GDM1 (cell line): ENCODE measurements around the gene RAB38.

ENCODE experiments used
- DNase-seq: peaks from one replicate; lab custom pipeline; 2025; lab: John Stamatoyannopoulos, UW

Gene RAB38

DNA sequence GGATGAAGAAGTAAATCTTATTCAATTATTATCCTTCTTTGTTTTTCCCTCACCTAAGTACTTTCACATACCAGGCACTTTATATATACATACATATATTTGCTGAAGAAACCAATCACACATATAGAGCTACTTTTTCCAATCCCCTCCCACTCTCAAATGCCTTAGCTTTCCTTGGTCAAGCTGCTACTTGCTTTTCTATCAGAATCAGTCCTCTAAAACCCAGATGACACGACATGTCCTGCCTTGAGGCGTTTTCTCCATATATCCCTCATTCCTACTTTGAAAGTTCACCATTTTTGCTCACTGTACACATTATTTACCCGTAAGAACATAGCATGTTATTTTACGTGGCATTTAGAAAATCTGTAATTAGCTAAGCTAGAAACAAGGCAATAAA, 5.4 kb downstream of the RAB38 start:
- DNase-seq, result no peak

DNA sequence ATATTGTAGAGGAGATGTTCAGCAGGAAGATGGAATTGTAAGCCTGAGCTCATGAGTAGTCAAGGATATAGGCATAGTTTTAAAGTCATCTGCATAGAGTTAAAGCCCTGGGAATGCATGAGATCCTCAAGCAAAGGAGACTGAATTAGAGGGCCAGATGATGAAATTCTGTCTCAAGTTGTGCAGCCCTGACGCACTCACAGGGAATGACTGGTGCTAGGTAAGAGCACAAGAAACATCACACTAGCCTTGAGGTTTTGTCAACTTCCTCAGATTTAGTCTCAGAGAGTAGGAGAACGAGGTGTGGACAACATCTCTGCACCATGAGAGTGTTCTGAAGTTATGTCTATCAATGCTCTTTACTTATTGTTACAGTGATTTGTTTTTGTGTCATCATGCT, 5.8 kb downstream of the RAB38 start:
- no peak for DNase-seq

DNA sequence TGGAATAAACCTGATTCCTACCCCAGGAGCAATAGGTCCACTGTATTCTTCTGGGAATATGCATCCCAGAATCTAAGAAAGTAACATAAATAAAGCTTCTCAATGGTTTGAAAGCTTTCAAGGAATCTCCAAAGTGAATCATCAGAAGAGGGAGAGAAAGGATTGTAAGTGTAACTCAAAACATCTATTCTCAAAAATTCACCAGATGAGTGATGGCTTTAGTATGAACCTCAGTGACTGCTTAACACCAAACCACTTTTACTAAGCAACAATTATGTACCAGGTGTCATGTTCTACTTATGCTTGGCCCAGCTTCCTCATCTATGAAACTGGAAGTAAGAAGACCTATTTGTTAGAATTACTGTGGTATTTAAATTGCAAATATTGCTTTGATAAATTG, 7.4 kb downstream of the RAB38 start:
- no peak for DNase-seq

DNA sequence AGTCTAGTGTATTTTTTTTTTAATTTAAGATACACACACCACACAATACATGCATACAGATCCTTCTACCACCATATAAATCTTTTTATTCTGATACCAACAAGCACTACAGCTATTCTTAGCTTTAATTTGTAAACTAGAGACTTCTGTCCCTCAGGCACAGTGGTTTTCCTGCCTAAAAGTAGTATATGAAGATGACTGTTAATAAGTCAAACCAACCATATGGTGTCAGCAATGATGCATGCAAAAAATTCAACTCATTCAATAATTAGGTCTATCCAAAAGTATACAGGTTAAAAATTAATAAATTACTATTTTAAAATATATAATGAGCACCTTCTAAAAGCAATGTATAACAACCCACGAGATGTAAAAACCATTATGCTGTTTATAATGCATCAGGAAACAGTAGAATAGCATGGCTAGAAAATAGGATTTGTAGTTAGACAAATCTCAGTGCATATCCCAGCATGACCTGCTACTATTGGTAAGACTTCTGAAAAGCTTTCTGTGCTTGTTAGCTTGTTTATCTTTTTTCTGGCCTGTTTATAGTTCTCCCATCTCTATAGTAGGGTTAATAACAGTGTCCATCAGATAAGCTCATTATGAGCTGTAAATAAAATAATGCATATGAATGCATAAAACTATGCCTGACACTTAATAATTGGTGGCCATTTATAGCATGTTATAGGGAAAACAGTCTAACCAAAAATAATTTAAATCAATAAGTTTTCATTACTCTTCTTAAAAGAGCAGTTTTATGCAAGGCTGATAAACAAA, 10.2 kb downstream of the RAB38 start:
- no peak for DNase-seq

DNA sequence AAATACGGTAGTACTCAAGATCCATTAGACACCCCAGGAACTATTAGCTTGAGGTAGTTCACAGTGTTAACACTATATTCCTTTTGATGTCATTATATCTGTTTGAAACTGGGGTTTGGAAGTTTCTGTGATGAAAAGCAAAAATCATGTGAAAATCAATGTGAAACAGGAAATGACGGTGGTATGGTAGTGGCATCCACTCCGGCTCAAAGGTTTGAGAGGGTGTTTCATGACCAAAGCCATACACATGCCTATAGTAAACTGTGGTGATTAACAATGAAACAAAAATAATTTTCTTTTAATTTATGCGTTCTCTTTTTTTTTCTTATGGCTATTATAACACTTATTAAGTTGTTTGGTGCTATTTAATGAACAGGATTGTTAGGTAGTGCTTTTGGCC, 10.9 kb downstream of the RAB38 start:
- DNase-seq, result no peak

DNA sequence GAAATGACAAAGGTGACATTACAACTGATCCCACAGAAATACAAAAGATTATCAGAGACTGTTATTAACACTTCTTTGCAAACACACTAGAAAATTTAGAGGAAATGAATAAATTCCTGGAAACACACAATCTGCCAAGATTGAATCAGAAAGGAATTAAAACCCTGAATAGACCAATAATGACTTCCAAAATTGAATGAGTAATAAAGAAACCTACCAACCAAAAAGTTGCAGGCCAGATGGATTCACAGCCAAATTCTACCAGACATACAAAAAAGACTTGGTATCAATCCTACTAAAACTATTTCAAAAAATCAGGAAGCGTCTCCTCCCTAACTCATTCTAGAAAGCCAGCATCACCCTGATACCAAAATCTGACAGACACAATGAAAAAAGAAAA, 17.2 kb downstream of the RAB38 start:
- no peak for DNase-seq

DNA sequence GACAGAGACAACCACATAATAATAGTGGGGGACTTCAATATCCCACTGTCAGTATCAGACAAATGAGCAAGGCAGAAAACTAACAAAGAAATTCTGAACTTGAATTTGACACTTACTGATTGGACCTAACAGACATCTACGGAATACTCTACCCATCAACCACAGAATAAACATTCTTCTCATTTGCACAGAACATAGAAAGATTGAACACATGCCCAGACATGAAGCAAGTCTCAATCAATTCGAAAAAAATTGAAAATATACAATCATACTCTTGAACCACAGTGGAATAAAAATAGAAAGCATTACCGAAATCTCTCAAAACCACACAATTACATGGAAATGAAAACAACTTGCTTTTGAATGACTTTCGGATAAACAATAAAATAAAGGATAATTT, 17.9 kb downstream of the RAB38 start:
- no peak for DNase-seq

DNA sequence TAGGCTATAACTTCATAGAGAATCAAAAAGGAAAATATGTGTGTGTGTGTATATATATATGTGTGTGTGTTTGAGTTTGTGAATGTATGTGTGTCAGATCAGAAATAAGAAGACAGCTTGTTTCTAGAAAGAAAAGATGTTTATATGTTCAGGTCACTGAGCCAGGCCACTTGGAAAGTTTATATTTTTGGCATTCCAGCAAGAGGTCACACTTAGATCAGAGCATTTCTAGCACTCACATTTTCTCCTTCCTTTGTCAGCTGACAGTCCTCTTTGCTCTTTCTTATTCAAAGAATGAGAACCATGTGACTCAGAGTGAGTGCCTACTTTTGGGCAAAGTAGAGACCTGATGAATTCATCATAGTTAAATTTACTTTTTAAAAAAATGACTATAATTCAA, 22.9 kb downstream of the RAB38 start:
- no peak for DNase-seq

DNA sequence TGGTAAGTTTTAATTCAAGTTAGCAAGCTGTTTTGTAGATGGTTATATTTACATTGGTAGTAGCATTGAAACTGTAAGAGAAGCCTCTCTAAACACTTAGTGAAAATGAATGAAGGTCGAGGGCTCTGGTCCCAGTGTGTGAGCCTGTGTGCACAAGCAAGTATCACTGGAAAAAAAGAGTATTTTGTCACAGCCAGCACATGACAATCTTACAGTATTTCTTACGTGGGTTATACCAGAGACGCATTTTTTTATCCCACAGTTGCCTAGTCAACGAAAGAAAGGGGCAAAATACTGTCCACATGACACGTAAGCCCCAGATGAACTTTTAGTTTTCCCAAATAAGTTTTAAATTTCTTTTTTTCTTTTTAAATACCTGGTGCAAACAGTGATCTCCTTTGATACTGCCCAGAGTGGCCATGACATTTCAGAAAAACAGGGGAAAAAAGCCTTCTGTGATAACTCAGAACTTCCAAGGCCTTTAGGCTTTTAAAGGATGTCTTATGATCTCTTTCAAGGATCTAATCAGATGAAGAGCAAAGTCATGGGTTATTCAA, 23.5 kb downstream of the RAB38 start:
- DNase-seq, result no peak

DNA sequence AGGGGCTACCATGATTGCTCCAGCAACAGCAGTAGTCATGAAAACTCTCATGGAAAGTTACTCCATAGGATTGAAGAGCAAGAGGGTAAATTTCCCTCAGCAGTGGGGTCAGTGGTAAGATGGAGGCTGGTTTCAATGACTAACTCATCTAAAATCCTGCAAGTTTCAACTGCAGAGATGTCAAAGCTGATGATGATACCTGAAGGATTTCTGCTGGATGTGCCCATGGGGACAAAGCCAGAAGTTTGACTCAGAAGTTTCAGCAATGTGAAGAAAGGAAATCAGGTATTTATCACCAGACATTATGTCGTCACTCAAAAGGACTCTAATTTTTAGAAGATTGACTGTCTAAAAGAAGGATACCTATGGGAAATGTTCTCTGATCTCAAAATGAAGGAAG, 29.1 kb downstream of the RAB38 start:
- no peak for DNase-seq

DNA sequence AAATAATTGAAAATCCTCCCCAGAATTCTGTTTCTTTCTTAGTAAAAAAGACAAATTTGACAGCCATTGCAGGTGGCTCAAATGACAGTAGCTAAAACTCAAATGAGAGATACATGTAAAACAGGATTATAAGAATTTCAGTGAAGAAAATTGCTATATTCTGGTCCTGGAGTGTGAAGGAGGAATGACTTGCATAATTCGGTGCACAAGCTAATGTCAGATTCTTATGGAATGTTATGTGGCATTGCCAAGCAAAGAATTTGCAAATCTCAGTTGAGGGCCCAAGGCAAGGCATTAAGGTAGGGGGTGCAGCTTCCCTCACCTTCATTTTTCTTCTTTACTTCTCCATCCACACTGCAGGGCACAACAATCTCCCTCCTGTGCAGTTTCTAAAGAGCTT, 35.4 kb downstream of the RAB38 start:
- DNase-seq, result no peak

DNA sequence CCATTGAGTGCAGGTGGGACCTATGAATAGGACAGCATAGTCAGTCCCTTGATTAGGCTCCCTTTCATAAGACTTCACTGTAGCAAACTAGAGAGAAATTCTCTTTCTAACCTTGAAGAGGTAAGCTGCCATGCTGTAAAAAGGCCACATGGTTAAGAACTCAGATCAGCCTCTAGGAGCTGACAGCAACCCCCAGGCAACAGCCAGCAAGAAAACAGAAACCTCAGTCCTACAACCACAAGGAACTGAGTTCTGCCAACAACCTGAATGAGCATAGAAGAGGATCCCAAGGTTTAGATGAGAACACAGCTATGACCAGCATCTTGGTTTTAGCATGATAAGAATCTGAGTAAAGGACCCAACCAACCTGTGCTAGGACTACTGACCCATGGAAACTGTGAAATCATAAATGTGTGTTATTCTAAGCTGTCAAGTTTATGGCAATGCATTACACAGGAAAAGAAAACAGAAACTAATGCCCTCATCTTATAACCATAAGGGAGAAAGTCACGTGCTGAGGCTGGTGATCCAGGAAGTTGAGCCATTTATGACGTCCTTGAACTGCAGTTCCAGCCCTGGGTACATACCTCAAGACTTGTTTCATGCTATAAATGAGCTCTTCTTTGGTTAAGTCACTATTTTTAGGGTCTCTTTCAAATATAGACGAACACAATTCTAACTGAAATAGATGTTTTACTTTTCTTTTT, 43.3 kb downstream of the RAB38 start:
- DNase-seq, result no peak

DNA sequence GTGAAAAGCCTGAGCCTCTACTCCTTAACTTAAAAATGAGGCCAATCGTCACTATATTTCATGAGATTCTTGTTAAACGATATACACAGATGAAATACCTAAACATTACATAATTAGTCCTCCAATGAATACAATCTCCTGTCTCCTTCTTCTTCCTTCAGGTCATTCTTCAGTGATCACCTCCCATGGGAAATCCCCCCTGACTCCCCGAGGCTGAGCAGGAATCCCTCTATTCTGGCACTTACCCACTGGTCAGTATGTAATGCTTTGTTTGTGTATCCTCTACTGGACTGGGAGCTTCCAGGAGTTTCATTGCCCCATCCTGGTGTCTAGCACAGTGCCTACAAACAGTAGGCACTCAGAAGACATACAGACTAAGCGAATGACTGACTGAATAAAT, 52.3 kb downstream of the RAB38 start:
- no peak for DNase-seq

DNA sequence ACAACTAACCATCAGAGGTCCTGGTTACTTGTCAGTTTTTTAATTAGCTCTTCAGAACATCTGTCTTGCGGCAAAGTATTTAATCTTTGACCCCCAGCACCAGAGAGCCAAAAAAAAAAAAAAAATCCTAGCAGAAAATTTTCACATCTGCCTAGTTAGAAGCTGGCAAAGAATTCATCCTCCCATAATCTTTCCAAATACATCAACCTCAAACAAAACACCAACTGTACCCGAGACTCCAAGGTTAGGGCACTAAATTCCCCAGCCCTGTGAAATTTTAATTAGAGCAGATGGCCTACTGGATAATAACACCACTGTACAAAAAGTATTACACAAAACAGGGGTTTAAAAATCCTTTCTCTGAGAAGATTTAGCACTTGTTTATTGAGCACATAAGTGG, 55.7 kb downstream of the RAB38 start:
- DNase-seq, result no peak

DNA sequence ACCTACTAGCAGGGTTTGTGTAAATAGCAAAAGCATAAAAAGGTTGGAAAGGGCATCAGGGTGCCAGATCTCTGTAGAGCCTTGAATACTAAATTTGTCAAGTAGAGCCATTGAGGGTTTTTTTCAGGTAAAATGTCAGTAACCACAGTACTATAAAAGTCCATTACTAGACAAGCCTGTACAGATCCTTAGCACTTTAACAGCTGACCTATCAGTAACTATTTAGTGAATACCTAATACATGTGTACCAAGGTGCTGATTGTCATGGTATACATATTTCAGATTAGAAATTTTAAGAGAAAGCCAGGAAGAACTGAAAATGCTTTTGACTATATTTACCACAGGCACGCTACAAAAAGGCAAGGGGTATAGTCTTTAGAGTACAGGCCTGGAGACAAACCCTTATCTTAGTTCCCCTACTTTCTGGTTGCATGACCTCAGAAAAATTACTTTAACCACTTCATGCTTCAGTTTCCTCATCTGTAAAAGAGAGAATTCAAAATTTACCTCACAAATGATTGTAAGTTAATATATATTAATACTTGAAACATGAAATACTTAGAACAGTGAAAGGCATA, 57.9 kb downstream of the RAB38 start:
- DNase-seq, result no peak

DNA sequence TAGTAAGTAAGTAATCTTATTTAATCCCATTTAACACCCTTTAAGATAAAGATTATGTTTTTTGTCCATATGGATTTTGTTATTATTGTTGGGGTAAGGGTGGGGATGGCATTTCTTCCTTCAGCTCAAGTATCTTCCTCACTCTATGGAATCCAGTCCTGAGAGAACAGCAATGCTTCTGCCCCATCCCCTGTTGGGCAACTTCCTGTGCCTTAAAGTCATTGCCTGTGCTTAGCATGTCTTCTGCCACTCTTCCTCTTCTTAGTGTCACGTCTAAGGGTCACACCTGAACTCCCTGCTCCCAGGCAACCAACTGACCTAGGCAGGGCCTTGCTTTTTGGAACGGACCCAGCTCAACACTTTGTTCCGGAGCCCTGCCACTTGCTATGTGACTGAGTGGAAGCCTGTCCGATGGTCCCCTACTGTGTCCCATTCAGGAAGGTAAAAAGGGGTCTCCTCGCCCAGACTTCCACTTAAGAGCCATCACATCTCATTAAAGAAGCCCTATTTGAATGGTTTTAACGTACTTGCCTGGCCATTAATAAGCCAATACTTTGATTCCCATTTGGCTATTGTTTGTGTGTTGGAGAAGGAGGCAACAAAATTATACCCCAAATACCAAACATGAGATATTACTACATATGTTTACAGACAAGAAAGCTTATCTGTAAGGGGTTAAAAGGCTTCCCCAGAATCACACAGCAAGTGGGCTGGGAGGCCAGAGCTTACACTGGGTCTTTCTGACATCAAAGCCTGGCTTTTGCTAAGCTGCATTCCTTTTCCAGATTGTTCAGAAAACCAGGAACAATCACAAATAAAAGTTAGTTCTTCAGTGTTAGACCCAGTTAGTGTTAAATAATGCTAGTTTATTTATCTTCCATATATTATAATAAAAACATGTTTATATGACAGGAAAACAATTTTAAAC, 59.2 kb downstream of the RAB38 start:
- DNase-seq, result no peak

DNA sequence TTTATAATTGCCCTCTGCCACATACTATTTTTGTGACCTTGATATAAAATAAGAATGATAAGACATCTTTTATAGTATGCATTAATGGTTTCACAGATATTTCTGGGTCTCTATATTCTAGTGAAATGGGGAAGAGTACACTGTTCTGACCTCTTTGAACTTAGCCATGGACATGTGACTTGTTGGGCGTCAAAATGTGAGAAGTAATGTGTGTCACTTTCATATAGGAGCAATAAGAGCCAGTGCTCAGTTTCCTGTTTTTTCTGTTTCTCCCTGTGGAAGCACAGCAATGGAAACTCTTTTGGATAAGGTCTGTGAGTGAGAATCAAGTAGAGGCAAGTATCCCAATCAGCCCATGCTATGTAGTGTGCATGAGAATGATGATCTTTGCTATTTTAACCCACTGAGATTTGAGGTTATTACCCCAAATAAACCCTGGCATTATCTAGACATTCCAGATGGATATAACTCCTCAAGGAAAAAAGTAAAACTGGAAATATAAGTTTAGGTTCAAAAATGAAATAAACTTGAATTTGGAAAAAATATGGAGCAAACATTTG, 60.7 kb downstream of the RAB38 start:
- no peak for DNase-seq

DNA sequence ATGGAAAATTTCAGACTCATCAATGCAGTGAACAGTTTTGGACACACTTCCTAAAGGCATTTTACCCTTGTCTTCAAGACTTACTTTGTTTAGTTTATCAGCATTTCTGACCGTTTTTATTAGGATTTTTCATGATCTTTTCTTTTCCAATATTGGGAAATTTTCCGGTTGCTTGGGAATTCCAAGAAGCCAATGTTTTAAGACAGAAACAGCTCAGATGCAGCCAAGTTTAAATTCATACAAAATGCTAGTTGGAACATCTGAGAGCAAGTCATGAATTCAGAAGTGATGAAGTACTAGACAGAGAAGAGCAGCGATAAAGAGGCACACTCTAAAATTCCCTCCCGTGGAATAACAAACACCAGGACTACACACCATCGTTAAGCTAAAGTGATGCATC, 68.6 kb downstream of the RAB38 start:
- DNase-seq, result no peak

DNA sequence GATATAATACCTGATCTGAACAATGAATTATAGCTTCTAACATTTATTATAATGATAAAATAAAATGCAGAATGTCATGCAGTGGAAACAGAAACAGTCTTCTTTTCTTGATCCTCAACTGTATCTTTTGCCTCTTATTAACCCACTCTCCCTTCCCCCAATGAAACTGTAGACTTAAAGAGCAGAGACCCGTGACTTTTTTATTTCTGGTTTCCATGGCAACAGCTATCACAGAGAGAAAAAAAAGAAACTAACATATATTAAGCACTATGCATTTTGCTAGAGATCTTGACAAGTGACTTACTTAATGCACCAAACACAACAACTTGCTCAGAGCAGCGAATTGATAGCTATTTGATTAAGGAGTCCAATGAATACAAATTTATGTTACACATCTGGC, 69.3 kb downstream of the RAB38 start:
- no peak for DNase-seq

DNA sequence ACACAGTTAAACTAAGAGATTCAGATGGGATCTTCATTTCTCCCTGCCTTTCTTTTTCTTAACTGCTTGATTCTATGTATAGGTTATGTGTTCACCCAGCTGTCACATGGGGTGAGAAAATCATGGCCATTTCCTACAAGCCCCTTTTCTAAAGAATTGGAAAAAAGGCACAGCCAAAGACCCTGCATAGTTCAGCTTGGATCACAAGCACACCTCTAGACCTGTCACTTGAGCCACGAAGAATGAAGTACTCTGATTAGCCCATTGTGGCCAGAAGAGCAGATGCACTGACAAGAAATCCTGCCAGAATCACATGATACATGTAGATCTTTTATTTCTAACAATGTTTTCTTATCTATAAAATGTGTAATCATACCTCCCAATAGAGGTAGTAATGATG, 69.7 kb downstream of the RAB38 start:
- no peak for DNase-seq

DNA sequence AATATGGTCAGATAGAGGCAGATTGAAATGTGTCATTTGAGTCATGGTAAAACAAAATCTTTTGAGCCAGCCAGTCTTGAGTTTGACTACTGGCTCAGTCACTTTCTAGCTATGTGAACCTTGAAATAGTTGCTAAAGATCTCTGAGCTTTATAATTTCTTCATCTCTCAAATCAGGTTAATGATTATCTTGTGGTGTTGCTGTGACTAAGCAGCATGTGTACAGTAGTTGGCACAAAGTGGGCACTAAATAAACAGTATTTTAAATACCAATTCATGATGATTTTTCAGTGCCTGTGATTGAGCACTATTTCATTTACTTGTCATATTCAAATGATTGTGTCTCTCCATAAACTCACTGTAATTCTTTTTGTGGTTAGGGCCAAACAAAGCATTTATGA, 70.8 kb downstream of the RAB38 start:
- DNase-seq, result no peak
